ENCODE results near the gene TEDC2. TPM values are rescaled to one million over a fixed set of nuclear protein-coding genes. Genes with fewer than 3 reads are reported as not detected.
"Not testable (repeated sequence)": the region's sequence is repeated elsewhere in the genome, so short reads cannot be mapped to it uniquely, and the experiment has no call there.

Gene TEDC2
- total RNA-seq, 1 experiment from 2014 or later: 45.4 TPM

GRCh38 chr16:2432801-2433505 lies 27.0 kb upstream of the TEDC2 start:
- Histone ChIP-seq H4K5ac (ENCODE audit: insufficient read length, low read depth, low read length) (no peak overlapping the region), H2AK5ac (ENCODE audit: insufficient read length, low read length) (no peak overlapping the region), H3K9ac (ENCODE audit: extremely low read depth, insufficient read length, low read length) (no peak overlapping the region), H3K79me2 (ENCODE audit: insufficient read depth, low read length) (peaks cover 3% of the 10 kb centered on the region), H3K27me3 (ENCODE audit: insufficient read depth, low read length) (no peaks in the 10 kb centered on the region), H3T11ph (ENCODE audit: low read length) (no peak overlapping the region), H2BK12ac (ENCODE audit: insufficient read length, low read depth, low read length) (no peak overlapping the region), H3K4me2 (ENCODE audit: insufficient read depth, insufficient read length, low read length) (no peak overlapping the region), H3K4ac (ENCODE audit: low read depth, low read length) (no peak overlapping the region), H2AFZ (ENCODE audit: low read length) (no peak overlapping the region), H2BK120ac (ENCODE audit: low read depth, low read length, poor library complexity, severe bottlenecking) (no peak overlapping the region), H2BK20ac (ENCODE audit: low read depth, low read length, poor library complexity, severe bottlenecking) (no peak overlapping the region), H3K79me1 (ENCODE audit: insufficient read depth, low read depth, low read length, poor library complexity, severe bottlenecking) (peaks cover 9% of the 10 kb centered on the region), H2BK15ac (ENCODE audit: low read depth, low read length) (no peak overlapping the region), H4K8ac (replicated peaks; ENCODE audit: insufficient read length, low read depth, low read length) (no peak overlapping the region), H4K91ac (ENCODE audit: insufficient read length, low read depth, low read length) (no peak overlapping the region), H3K23me2 (ENCODE audit: insufficient read length, low read depth, low read length, poor library complexity, severe bottlenecking) (peaks cover 15% of the 10 kb centered on the region), H3K56ac (ENCODE audit: insufficient read length, low read depth, low read length) (no peak overlapping the region), H4K20me1 (ENCODE audit: control insufficient read depth, insufficient read depth, insufficient read length) (no peaks in the 10 kb centered on the region), H3K14ac (ENCODE audit: insufficient read depth, low read length) (no peak overlapping the region), H3K27ac (ENCODE audit: insufficient read length, low read depth, low read length) (no peak overlapping the region), H3K9me3 (ENCODE audit: control insufficient read depth, low read depth, low read length) (no peaks in the 10 kb centered on the region), H3K4me1 (ENCODE audit: insufficient read depth, low read length) (no peaks in the 10 kb centered on the region), H3K23ac (ENCODE audit: insufficient read length, low read depth, low read length) (no peak overlapping the region), H2BK5ac (ENCODE audit: insufficient read length, low read length) (no peak overlapping the region), H3K18ac (ENCODE audit: insufficient read length, low read depth, low read length) (no peak overlapping the region)
- WGBS (ENCODE audit: extremely low coverage, insufficient read length, low lambda C conversion rate): no CpG with 5 or more reads among the region's 15 CpGs
- Mint-ChIP-seq H3K36me3 (ENCODE audit: insufficient read depth in 1 of 3, low read depth in 3 of 3) (peaks cover 49 to 67% (median 65%) of the 10 kb centered on the region in 3 experiments; a peak in 6 of 7 replicates), H3K9me3 (no peaks in the 10 kb centered on the region), H3K27me3 (ENCODE audit: low read depth) (no peaks in the 10 kb centered on the region), H3K4me1 (peaks cover 19 to 20% of the 10 kb centered on the region in 2 experiments), H3K27ac (peak overlapping the region in 1 of 3 experiments; percentile 67; a peak in 2 of 7 replicates), H3K4me3 (no peak overlapping the region)
- TF ChIP-seq CTCF (conservative IDR thresholded peaks at IDR 0.05): no peak
- DNase-seq: no peak

- H2AK5ac ChIP-seq (ENCODE audit: insufficient read length, low read length); H2BK5ac ChIP-seq (ENCODE audit: insufficient read length, low read length); H3K79me1 ChIP-seq (ENCODE audit: insufficient read depth, low read depth, low read length, poor library complexity, severe bottlenecking); H3K27me3 ChIP-seq (ENCODE audit: insufficient read depth, low read length); H3K4ac ChIP-seq (ENCODE audit: low read depth, low read length); H2BK12ac ChIP-seq (ENCODE audit: insufficient read length, low read depth, low read length); H3K14ac ChIP-seq (ENCODE audit: insufficient read depth, low read length); H3K23me2 ChIP-seq (ENCODE audit: insufficient read length, low read depth, low read length, poor library complexity, severe bottlenecking); H4K91ac ChIP-seq (ENCODE audit: insufficient read length, low read depth, low read length); H3K4me2 ChIP-seq (ENCODE audit: insufficient read depth, insufficient read length, low read length); H3T11ph ChIP-seq (ENCODE audit: low read length); H3K4me1 Mint-ChIP-seq; H3K9me3 Mint-ChIP-seq; H3K27ac Mint-ChIP-seq; H3K4me1 ChIP-seq (ENCODE audit: insufficient read depth, low read length); H3K56ac ChIP-seq (ENCODE audit: insufficient read length, low read depth, low read length); H3K23ac ChIP-seq (ENCODE audit: insufficient read length, low read depth, low read length); H2BK20ac ChIP-seq (ENCODE audit: low read depth, low read length, poor library complexity, severe bottlenecking); H3K18ac ChIP-seq (ENCODE audit: insufficient read length, low read depth, low read length); H4K5ac ChIP-seq (ENCODE audit: insufficient read length, low read depth, low read length); H3K27me3 Mint-ChIP-seq (ENCODE audit: low read depth); H3K27ac ChIP-seq (ENCODE audit: insufficient read length, low read depth, low read length); DNase-seq; H2BK120ac ChIP-seq (ENCODE audit: low read depth, low read length, poor library complexity, severe bottlenecking); H3K79me2 ChIP-seq (ENCODE audit: insufficient read depth, low read length); H4K8ac ChIP-seq (replicated peaks; ENCODE audit: insufficient read length, low read depth, low read length); H2AFZ ChIP-seq (ENCODE audit: low read length); H3K9me3 ChIP-seq (ENCODE audit: control insufficient read depth, low read depth, low read length); H2BK15ac ChIP-seq (ENCODE audit: low read depth, low read length); H3K9ac ChIP-seq (ENCODE audit: extremely low read depth, insufficient read length, low read length); H4K20me1 ChIP-seq (ENCODE audit: control insufficient read depth, insufficient read depth, insufficient read length): not testable (repeated sequence)
- Mint-ChIP-seq H3K36me3 (ENCODE audit: insufficient read depth in 1 of 3, low read depth in 3 of 3) (peaks cover 61 to 84% (median 83%) of the 10 kb centered on the region in 3 experiments; a peak in 6 of 7 replicates), H3K4me3 (peak overlapping the region in 1 of 2 experiments; percentile 48; a peak in 1 of 5 replicates)
- WGBS (ENCODE audit: extremely low coverage, insufficient read length, low lambda C conversion rate): no CpG with 5 or more reads among the region's 4 CpGs
Measured at GRCh38 chr16:2435236-2435635, 24.7 kb upstream of the TEDC2 start.

All from H9 (cell line).